HTERT RPE-1 (cell line): ENCODE data around the gene C11orf24.
"Not testable (repeated sequence)": the region's sequence is repeated elsewhere in the genome, so short reads cannot be mapped to it uniquely, and the experiment has no call there.

Experiments
- in situ Hi-C: fragments of 300-500 bp; cut with MboI; formaldehyde crosslinking; loops from 4 replicates; pipeline ENCODE4 v1.14.3; 2020; ENCODE audit warnings: low sequenced_read_pairs

The C11orf24 gene

DNA sequence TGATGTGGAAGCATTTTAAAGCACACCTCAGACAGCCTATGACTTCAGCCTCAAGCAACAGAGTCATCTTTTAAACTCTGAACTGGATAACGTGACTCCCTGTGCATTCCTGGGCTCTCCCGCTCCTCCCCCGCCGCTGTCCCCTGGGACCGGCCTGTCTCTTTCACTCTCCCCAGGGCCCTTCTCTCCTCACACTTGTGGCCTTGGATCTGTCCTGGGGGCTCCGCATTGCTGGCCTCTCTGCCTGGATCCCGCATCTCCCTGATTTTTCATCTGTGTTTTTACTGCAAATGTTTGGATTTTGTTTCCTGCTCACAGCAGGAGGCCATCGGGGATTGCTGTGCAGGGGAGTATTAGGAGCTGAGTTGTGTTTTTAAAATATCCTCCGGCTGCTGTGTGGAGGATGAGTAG is 15.4 kb downstream of the C11orf24 start:
- in situ Hi-C loops = no loop called here

DNA sequence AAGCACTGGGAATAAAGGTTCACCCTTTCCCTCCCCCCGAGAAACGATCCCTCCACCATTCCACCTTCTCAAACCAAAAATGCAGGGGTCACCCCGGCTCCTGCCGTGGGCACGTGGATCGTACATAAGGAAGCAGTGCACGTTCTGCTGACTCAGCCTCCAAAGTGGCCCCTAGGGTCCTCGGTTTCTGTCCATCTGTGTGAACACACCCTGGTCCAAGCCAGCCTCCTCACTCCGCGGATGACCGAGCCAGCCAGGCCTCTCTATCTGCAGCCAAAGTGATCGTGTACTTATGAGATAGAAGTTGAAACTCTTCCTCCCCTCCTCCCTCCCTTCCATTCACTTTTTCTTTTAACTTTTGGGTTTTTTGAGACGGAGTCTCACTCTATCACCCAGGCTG is 16.2 kb downstream of the C11orf24 start:
- in situ Hi-C loops = no loop called here

DNA sequence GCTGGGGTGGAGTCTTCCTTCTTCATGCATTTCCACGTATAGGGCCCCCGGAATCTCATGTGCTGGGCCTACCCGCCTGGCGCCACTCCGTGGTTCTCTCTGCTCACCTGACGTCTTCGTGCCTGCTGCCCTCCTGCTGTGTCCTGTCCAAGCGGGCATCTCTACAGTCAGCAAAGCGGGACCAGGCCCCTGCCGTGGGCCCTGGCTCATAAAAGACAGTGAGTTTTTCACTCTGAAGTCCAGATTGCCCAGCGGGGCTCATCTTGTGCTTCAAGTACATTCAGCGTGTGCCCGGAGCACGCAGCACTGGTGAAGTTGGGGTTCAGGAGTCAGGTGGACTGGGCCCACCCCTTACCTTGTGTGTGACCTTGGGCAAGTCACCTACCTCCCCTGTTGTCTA is 17.4 kb downstream of the C11orf24 start:
- in situ Hi-C loops = no loop called here

DNA sequence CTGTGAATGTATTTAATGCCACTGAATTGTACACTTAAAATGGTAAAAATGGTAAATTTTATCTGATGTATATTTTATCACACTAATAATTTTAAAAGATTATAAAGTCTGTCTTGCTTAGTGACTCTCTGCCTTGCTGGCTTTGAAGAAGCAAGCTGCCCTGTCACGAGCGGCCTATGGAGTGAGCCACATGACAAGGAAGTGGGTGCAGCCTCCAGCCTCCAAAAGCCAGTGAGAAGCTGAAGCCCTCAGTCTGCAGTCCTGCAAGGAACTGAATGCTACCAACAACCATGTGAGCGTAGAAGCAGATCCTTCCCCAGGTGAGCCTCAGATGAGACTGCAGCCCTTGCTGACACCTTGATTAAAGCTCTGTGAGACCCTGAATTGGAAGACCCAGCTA is 20.0 kb downstream of the C11orf24 start:
- in situ Hi-C loops = no loop called here

DNA sequence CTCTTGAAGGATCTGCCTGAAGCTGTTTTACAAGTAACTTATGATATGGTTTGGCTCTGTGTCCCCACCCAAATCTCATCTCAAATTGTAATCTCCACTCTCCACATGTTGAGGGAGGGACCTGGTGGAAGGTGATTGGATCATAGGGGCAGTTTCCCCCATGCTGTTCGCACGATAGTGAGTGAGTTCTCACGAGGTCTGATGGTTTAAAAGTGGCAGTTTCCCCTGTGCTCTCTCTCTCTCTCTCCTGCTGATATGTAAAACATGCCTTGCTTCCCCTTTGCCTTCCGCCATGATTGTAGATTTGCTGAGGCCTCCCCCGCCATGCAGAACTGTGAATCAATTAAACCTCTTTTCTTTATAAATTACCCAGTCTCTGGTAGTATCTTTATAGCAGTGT is 26.9 kb downstream of the C11orf24 start:
- in situ Hi-C loops = not testable (repeated sequence)

DNA sequence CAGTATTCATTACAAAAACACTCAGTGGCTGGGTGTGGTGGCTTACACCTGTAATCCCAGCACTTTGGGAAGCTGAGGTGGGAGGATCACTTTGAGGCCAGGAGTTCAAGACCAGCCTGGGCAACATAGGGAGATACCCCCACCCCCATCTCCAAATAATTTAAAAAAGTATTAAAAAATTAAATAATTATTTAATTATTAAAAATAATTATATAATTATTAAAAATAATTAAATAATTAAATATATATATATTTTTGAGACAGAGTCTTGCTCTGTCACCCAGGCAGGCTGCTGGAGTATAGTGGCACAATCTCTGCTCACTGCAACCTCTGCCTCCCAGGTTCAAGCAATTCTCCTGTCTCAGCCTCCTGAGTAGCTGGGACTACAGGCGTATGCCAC is 27.9 kb downstream of the C11orf24 start:
- in situ Hi-C loops = not testable (repeated sequence)

DNA sequence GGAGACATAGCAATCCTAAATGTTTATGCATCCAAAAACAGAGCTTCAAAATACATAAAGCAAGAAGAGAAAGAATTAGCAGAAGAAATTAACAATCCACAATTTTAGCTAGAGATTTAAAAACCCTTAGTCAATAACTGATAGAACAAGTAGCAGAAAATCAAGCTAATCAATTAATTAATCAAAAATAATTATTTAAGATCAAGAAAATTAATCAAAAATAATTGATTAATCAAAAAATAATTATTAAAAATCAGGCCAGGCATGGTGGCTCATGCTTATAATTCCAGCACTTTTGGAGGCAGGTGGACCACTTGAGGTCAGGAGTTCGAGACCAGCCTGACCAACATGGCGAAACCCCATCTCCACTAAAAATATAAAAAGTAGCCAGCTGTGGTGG is 29.2 kb downstream of the C11orf24 start:
- in situ Hi-C loops = no loop called here

DNA sequence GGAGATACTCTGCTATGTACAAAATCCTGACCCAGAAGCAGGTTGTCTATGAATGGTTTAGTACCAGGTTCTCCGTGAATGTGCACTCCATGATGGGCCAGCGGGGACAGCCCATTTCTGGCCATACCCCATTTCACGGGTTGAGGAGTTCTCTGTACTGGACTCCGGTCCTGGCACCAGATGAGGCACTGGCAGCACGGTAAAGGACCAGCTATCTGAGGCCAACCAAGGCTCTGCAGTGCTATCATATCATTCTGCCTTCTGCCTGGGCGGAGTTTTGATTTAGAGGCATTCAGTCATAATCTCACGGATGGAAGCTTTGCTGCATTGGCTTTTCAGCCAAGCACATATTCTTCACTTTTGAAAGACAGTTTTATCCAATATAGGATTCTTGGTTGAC is 40.2 kb downstream of the C11orf24 start:
- in situ Hi-C loops = no loop called here

DNA sequence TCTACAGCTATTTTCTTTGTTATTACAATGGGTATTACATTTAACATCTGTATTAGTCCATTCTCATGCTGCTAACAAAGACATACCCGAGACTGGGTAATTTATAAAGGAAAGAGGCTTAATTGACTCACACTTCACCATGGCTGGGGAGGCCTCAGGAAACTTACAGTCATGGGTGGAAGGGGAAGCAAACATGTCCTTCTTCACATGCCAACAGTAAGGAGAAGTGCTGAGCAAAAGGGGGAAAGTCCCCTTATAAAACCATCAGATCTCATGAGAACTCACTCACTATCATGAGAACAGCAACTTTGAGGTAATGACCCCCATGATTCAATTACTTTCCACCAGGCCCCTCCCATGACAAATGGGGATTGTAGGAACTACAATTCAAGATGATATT is 42.2 kb downstream of the C11orf24 start:
- in situ Hi-C loops = no loop called here

DNA sequence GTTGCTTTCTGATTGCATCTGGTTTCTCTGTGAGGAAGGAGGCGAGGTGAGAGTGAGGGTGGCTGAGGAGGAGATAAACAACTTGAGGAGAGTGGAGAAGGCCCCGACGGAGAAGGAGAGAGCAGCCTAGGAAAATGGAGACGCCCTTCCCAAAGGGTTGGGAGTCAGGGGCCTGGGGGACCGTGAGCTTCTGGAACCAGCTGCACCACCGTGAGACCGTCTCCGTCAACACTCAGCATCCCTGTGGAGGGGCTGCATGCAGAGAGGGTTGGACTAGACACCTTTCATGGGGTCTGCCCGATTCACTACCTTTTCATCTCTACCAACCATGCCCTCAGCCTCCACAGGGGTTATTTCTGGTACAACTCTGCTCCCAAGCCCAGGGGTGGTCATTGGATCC is 45.4 kb downstream of the C11orf24 start:
- in situ Hi-C loops = no loop called here

DNA sequence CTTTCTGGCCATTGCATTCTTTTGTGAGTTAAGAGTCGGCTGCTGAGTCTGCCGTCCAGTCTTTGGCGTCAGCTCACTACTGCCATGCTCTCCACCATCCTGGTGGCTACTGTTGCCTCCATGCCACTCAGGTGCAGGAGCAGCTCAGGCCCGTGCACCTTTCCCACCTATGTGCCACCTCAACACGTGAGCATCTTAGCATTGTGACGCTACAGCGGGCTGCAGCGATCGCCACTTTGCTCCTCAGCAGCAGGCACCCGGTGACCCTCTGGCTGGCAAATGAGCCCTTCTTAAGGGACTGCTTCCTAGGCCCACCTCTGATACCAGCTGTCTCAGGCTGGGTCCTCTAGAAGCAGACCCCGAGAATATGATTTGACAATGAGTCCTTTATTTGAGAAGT is 47.2 kb downstream of the C11orf24 start:
- in situ Hi-C loops = no loop called here

DNA sequence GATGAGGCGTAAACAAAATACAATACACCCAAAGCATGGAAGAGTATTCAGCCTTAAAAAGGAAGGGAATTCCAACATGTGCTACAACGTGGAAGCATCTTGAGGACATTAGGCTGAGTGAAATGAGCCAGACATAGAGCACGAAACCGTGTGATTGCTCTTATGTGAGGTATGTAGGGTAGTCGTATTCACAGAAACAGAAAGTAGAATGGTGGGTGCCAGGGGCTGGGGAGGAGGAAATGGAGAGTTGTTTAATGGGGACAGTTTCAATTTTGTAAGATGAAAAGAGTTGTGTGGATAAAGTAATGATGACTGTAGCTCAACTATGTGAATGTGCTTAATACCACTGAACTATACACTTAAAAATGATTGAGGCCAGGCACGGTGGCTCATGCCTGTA is 48.5 kb downstream of the C11orf24 start:
- in situ Hi-C loops = no loop called here

DNA sequence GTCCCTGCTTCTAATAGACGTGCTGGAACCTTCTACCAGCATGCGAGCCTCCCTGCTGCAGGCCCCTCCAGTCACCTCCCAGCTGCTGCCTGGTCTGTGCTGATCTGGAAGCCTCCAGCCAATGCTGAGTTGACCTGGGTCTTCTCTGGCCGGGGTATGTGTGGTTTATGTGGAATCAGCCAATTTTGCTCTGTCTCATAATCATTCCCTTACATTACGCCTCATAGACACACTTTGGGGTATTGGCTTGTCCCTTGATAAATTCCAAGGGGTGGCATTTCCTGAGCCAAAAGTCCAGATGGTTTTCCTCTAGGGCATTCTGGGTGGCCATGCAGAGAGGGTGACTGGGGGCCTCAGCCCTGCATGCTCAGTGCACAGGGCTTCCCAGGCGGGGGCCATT is 50.4 kb downstream of the C11orf24 start:
- in situ Hi-C loops = no loop called here

DNA sequence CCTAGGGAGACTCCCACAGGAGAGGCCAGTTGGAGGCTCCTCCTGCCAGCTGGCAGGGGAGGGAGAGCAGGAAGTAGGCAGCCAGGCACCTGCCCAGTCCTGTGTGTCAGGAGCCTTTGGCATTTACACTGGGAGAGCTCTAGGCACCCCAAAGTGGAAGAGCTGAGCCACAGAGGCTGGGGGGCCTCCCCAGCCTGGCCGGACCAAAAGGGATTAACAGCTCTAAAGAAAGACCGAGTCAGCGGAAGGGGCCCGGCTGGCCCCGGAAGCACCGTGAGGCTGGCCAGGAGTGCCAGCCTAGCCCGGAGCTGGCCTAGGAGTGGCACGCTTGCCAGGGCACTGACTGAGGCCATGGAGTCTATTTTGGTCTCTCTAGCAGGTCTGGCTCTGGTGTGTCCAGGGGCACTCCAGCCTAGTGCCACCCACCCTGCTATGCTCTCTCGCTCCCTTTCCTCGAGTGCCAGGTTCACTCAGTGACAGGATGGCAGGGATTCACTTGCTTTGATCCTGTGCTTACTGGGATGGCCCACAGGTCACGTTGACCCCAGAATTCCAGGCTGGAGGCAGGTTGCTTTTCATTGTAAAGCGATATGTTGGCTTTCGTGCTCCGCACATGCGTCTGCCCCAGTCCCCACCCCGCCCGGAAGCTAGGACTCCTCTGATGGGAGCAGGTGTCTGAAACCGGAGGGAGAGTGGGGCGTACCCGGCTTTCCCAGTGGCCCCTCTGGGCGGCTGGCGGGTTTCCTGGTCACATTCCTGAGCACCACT is 55.4 kb downstream of the C11orf24 start:
- in situ Hi-C loops = no loop called here

DNA sequence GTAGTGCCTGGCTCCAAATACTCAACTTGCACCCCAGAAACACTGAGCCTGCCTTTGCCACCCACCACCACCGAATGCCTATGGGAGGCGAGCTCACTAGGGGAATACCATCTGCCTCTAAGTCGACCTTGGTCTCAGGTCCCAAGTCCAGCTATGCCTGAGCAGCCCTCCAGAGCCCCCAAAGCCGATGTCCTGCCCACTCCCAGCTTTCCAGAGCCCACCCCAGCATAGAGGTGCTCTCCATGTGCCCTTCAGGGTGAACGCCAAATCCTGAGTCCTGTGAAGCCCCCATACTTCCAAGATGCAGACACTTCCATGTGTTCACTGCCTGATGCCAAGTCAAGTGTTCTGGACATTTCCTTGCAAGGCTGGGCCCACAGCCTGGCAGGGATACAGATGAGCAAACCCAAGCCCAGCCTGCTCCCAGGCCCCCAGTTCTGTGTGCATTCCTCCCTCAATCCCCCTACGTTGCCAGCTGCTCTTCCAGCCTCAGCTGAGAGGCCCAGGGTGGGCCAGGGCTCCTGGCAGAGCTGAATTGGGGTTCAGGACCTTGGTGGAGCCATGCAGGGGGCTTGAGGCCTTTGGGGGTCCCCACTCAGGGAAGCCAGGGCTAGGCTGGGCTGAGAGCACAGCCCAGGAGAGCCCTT is 56.1 kb downstream of the C11orf24 start:
- in situ Hi-C loops = no loop called here

DNA sequence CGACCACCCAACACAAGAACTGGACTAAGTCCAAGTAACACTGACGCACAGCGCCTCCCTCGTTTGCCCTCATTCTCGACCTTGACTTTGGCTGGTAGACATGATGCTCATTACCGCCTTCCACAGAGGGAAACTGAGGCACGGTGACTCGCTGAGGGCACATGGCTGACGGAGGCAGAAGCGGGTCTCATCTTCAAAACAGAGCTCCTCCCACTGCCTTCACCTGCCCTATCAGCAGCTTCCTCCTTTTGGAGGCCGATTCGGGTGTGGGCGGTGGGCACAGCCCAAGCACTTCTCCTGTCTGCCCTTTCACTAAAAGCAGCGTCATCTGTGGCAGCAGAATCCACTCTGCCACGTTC is 56.7 kb downstream of the C11orf24 start:
- in situ Hi-C loops = no loop called here

DNA sequence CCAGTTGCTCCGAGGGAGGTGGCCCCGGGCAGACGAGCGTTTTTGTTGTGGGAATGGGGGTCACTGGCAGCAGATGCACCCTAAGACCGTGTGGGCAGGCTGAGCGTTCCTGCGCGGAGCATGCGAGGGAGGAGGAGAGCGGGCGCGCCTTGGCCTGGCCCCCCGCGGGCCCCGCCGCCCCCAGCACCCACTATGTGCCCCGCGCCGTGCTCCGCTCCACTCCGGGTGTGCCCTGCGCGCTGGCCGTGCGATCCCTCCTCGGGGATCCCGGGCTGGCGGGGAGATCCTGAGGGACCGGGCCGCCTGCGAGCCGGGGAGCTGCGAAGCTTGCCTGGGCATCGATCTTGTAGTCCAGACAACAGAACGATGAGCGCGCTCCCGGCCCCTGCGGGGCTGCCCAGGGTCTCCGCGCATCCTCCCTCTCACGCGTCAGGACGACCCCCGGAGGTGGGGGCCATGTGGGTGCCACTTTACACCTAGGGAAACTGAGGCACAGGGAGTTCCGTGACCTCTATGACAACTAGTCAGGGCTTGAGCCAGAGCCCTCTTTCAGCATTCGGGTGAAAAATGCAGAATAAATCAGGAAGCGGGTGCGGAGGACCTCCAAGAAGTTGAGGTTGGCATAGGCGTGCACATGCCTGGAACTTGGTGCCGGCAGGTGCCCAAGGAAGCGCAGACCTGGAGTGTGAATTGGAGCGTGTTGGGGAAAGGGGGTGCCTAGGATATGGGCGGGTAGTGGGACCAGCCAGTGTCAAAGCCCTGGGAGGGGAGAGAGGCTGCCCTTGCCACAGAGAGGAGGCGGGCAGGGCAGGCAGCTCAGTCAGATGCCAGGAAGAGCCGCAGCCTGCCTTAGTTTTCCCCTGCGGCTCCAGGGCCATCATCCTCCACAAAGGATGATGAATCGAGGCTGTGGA is 57.3 kb downstream of the C11orf24 start:
- in situ Hi-C loops = no loop called here

DNA sequence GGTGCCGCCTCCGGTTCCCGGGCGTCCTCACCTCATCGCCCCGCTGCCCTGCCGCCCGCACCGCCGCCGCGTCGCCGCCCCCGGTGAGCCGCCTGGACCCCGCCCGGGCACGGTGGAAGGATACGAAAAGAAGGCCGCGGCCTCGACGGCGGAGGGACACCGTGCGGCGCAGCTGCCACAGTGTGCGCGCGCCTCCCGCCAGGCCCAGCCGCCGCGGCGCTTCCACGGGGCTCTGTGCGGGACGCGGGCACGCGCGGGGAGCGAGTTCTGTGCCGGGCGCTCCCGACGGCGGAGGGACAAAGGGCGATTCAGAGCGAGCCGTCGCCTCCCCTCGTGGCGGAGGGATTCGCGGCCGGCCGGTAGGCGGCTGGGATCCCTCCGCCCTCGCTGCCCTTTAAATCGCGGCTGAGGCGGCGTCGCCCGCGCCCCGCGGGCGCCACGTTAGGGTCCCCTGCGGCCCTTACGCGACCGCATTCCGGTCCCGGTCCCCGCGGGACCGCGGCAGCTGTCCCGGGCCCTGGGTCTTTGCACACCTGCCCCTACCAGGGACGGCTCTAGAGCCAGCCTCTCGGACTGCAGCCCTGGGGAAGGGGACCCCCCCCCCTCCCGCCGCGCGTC is 58.1 kb downstream of the C11orf24 start:
- in situ Hi-C loops = no loop called here

DNA sequence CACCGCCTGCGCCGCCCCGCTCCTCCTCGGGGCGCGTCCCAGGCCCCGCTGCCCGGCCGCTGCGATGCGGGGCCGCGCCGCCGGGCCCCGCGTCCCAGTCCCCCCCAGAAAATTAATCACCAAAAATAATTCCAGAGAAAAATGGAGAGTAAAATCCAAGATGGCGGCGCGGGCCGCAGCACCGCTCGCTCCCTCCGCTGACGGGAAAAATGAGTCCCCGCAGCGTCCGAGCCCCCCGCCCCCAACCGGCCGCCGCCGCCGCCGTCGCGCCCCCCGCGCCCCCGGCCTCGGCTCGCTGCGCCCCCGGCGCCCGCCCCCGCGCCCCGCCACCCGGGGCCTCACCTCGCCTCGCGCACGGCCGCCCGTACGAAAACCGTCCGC is 58.6 kb downstream of the C11orf24 start, which contains the start of gene KMT5B:
KMT5B (minus strand) TSS at position 162 of the 381 bp plus-strand sequence. CDS start 23,220 bp downstream, outside the sequence.
- in situ Hi-C loops = no loop called here

DNA sequence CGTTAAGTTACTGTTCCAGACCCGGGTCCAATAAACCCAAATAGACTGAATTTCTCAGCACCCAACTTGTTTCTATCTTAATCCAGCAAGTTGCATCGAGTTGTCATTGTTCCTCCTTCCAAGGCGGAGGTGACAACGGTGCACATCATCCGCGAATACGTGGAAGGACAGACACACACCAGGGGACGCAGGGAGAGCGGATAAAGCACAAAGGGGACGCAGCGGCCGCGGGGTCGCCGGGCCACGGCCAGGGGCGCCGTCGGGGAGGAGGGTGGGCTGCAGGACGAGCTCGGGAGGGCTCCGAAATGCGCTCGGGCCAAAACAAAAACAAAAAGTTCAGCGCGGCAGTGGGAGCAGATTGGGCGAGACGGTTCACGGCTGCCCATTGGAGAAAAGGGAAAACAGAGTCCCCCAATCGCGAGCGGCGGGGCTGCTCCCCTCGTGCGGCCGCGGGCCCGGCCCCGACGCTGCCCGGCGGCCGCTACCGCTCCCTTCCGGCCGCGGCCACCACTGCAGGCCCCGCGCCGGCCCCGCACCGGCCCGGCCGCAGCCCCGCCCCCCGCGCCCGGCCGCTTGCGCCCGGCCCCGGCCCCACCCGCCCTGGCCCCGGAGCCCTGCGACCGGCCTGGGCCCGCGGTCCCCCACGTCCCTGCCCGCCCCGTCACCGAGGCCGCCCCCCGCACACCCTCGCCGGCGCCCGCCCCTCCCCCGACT is 59.2 kb downstream of the C11orf24 start:
- in situ Hi-C loops = no loop called here

DNA sequence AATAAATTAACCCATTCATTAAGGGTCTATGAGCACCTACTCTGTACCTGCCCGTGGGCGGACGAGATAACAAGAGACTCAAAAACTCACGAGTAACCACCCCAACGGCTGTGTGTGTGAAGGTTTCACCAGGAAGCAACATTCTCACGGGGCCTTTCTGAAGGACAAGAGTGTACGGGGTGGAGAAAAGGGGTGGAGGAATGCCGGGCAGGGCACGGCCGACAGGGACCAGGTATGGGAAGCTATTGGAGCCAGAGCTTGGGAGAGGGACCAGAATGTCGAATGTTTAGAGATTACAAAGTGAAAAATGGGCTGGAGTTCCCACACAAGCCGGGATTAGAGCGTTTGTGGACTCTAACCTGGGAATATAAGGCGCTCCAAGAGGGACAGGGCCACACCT is 60.2 kb downstream of the C11orf24 start:
- in situ Hi-C loops = no loop called here
